RWPE1 (cell line): ENCODE results near the gene TM4SF20.
"Not testable (repeated sequence)": the region's sequence is repeated elsewhere in the genome, so short reads cannot be mapped to it uniquely, and the experiment has no call there.

Experiments
- CTCF ChIA-PET: fragments of 350-600 bp; sonication (Branson Sonifier 250); formaldehyde crosslinking; extraction: SDS; loops from one replicate; lab custom pipeline; 2021; lab: Yijun Ruan, JAX
- POLR2A ChIA-PET: fragments of 400-600 bp; formaldehyde crosslinking; extraction: SDS; loops from one replicate; lab custom pipeline; 2020; ENCODE audit warnings: antibody characterized with exemption; ENCODE audit not compliant: low non-redundant PET; lab: Yijun Ruan, JAX
- DNase-seq: peaks from one replicate; pipeline ENCODE4 v3.0.0; 2012; ENCODE audit warnings: low spot score
- H3K27ac ChIP-seq: fragments of 450-650 bp; 2 replicates; pipeline ENCODE4 v1.5.1; 2017
- TF ChIP-seq, protein P1 (sequence below): fragments of 450-650 bp; conservative IDR thresholded peaks from 2 replicates; pipeline ENCODE4 v1.5.1; 2017; ENCODE audit warnings: low read depth, mild to moderate bottlenecking

The TM4SF20 gene

DNA sequence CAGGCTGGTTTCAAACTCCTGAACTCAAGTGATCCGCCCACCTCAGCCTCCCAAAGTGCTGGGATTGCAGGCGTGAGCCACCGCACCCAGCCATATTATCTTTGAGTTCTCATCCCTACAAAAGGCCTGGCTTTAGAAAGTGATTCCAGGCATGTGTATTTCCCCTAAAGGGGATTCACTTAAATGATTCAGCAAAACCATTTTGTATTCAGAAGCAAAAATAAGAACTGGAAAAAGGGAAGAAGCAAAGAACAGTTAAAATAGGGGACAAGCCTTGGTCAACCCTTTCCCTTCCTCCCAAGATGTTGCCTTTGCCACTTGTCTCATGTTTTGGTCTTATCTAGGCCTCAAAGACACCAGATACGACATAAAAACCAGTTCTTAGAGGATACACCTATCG is 10.5 kb downstream of the TM4SF20 start:
- ChIA-PET POLR2A (no interaction called here), CTCF (no interaction called here)
- no peak for DNase-seq
- H3K27ac ChIP-seq = no peak overlapping the region
- TF ChIP-seq, protein P1, sequence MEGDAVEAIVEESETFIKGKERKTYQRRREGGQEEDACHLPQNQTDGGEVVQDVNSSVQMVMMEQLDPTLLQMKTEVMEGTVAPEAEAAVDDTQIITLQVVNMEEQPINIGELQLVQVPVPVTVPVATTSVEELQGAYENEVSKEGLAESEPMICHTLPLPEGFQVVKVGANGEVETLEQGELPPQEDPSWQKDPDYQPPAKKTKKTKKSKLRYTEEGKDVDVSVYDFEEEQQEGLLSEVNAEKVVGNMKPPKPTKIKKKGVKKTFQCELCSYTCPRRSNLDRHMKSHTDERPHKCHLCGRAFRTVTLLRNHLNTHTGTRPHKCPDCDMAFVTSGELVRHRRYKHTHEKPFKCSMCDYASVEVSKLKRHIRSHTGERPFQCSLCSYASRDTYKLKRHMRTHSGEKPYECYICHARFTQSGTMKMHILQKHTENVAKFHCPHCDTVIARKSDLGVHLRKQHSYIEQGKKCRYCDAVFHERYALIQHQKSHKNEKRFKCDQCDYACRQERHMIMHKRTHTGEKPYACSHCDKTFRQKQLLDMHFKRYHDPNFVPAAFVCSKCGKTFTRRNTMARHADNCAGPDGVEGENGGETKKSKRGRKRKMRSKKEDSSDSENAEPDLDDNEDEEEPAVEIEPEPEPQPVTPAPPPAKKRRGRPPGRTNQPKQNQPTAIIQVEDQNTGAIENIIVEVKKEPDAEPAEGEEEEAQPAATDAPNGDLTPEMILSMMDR = no peak

DNA sequence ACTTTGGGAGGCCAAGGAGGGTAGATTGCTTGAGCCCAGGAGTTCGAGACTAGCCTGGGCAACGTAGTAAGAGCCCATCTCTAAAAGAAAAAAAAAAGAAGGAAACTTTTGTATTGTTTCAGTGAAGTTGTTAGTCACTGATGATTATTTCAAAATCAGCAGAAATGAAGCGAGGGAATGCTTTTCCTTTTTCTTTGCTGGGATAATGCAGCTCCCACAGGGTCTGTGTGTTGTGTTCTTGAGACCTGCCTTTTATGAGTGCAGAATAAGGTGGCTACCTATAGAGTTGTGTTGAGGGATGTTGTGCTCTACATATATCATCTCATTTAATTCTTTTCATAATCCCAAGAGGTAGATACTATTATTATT is 11.7 kb downstream of the TM4SF20 start:
- H3K27ac ChIP-seq = no peak overlapping the region
- DNase-seq = no peak
- TF ChIP-seq, protein P1 = no peak
- POLR2A ChIA-PET = no interaction called here
- CTCF ChIA-PET = no interaction called here

DNA sequence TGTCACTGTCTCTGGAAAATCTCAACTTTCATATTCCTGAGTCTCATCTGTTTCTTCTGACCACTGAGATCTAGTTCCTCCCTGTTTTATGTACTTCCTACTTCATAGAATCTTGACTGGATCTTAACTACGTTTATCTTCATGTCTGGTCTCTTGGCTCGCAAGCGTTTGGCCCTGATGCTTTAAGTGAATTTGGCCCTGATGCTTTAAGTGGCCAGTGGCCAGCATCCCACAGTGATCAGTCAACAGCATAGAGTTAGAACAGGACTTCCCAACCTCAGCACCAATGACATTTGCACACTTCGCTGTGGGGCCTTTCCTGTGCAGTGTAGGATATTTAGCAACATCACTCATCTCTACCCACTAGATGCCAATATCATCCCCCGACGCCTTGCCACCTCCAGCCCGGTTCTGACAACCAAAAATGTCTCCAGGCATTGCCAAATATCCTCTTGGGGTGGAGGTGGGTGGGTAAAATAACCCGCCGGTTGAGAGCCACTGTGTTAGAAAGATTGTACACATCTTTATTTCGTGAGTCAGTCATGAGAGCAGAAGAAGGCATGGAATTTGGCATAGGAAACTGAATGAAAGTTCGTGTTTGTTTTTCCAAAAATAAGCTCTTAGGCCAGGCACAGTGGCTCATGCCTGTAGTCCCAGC is 12.2 kb downstream of the TM4SF20 start:
- POLR2A ChIA-PET = no interaction called here
- no peak for DNase-seq
- H3K27ac ChIP-seq = no peak overlapping the region; the same call in 1 of the 2 replicates
- TF ChIP-seq, protein P1 = no peak
- CTCF ChIA-PET = interaction anchor here (0.6 kb wide), 1 partner anchor 13 kb away, joined by 3 read pairs; no protein-coding TSS in a partner anchor

DNA sequence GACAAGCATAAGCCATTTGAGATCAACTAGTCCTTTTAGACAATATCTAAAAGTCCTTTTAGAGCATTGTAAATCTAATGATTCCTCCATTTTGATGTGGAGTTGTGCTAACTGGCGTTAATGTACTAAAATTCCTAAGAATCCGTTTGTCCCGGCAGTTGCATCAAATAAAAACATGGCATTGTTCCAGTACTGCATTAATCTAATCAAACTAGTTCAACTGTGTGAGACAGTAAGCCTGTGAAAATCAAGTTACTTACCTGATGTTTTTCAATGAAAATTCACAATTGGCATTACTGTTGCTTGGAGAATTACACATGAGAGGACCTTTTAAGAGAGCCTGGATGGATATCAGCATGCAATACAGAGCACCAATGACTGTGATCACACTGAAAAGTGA is 13.3 kb downstream of the TM4SF20 start:
- ChIA-PET POLR2A (no interaction called here), CTCF (interaction anchor here (0.6 kb wide), 2 partner anchors 14 to 333 kb away, joined by 3 read pairs; no protein-coding TSS in a partner anchor)
- H3K27ac ChIP-seq = no peak overlapping the region
- no peak for DNase-seq
- TF ChIP-seq, protein P1 = no peak

DNA sequence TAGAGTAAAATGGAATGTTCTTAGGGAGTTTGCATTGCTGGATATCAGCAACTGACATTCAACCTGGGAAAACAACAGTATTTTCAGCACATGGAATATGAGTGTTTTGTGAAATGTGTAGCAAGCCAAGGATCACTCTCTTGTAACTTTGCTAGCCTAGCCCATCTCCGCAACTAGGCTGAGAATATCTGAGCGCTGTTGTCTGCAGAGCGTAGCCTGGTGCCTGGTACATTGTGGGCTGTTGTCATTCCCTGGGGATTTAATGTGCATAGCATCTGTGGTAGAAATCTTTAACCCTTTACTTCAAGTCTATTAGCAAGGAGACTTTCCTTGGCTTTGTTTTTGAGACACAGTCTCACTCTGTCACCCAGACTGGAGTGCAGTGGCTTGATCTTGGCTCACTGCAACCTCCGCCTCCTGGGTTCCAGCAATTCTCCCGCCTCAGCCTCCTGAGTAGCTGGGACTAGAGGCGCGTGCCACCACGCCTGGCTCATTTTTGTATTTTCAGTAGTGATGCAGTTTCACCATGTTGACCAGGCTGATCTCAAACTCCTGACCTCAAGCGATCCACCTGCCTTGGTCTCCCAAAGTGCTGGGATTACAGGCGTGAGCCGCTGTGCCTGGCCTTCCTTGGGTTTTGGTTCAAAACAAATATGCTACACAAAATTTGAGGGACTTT is 14.4 kb downstream of the TM4SF20 start:
- CTCF ChIA-PET = interaction anchor here (0.7 kb wide), 1 partner anchor 8 kb away, joined by 3 read pairs; no protein-coding TSS in a partner anchor
- POLR2A ChIA-PET, H3K27ac ChIP-seq, DNase-seq: not testable (repeated sequence)

DNA sequence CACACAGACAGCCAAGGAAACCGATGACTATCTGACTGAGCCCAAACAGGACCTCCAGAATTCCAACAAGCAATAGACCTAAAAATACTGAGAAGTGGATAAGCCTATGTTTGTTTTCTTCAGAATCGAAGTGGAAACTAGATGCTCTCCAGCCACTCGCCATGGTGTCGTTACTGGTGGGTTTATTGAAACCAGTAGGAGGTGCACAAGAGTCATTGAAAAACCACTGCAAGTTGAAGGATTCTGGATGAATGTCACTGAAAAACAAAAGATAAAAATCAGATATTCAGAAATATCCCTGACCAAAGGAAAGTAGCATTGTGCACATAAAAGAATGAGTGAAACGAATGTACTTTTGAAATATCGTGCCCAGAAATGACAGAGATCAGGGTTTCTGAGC is 15.3 kb downstream of the TM4SF20 start:
- no peak for DNase-seq
- ChIA-PET CTCF (no interaction called here), POLR2A (no interaction called here)
- TF ChIP-seq, protein P1 = no peak
- H3K27ac ChIP-seq = no peak overlapping the region

DNA sequence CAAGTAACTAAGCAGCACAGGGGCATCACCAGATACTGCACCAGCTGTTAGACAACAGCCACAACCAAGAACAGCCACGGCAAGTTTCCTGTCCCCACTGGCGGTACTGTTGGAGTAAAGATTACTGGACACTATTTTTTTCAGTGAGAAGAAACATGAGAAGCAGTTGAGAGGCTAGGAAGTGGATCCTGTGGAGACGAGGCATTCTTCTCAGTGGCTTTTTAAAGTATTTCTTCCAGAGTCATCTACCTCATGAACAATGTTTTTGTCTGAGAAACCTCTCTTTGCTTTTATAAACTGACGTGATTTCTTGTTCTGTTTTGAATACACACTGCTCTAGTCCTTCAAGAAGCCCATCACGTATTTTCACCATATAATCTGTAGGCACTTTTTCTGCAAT is 18.8 kb downstream of the TM4SF20 start:
- CTCF ChIA-PET = no interaction called here
- POLR2A ChIA-PET = no interaction called here
- DNase-seq = no peak

More for the DNA sequence above, 18.8 kb downstream of the TM4SF20 start:
- TF ChIP-seq, protein P1 = no peak
- no peak overlapping the region for H3K27ac ChIP-seq
